DOHH2 (cell line): ENCODE data around the gene CD59.

Source experiments
- H3F3A ChIP-seq: fragments of 200-600 bp; sonication (generic), shearing (Covaris generic); 2 replicates; pipeline ENCODE4 v1.6.0; 2016; ENCODE audit warnings: antibody characterized with exemption, mild to moderate bottlenecking; ENCODE audit not compliant: control insufficient read depth, insufficient read depth
- H3K27ac ChIP-seq: fragments of 200-600 bp; sonication (generic); 2 replicates; pipeline ENCODE4 v1.5.1; 2014; ENCODE audit warnings: low read depth, mild to moderate bottlenecking, low read length, moderate library complexity
- H3K27me3 ChIP-seq: fragments of 200-600 bp; sonication (generic); 2 replicates; pipeline ENCODE4 v1.6.1; 2014; ENCODE audit warnings: mild to moderate bottlenecking, low read length, mixed read lengths; ENCODE audit not compliant: control insufficient read depth
- H3K36me3 ChIP-seq: fragments of 200-600 bp; sonication (generic); 2 replicates; pipeline ENCODE4 v1.6.1; 2014; ENCODE audit warnings: mild to moderate bottlenecking, low read length, moderate library complexity, mixed read lengths; ENCODE audit not compliant: control insufficient read depth
- H3K4me1 ChIP-seq: fragments of 200-600 bp; sonication (generic); 2 replicates; pipeline ENCODE4 v1.6.1; 2014; ENCODE audit warnings: mild to moderate bottlenecking, low read length, mixed read lengths; ENCODE audit not compliant: control insufficient read depth
- H3K4me2 ChIP-seq: fragments of 200-600 bp; sonication (generic); 2 replicates; pipeline ENCODE4 v1.6.0; 2014; ENCODE audit warnings: mild to moderate bottlenecking, low read length, moderate library complexity
- H3K4me3 ChIP-seq: fragments of 200-600 bp; sonication (generic); 2 replicates; pipeline ENCODE4 v1.5.1; 2014; ENCODE audit warnings: mild to moderate bottlenecking, low read length, mixed read lengths
- H3K79me2 ChIP-seq: fragments of 200-600 bp; sonication (generic); 2 replicates; pipeline ENCODE4 v1.6.1; 2014; ENCODE audit warnings: mild to moderate bottlenecking, low read length, mixed read lengths; ENCODE audit not compliant: control insufficient read depth
- H3K9me2 ChIP-seq: fragments of 200-600 bp; sonication (generic); replicated peaks from 2 replicates; pipeline ENCODE4 v1.6.1; 2014; ENCODE audit warnings: mild to moderate bottlenecking, low read length, mixed read lengths; ENCODE audit not compliant: control insufficient read depth
- H3K9me3 ChIP-seq: fragments of 200-600 bp; sonication (generic); 2 replicates; pipeline ENCODE4 v1.6.1; 2014; ENCODE audit warnings: antibody characterized with exemption, low read length, mixed read lengths; ENCODE audit not compliant: control insufficient read depth, insufficient read depth
- H4K20me1 ChIP-seq: fragments of 200-600 bp; sonication (generic); 2 replicates; pipeline ENCODE4 v1.6.0; 2014; ENCODE audit warnings: low read depth, mild to moderate bottlenecking, antibody characterized with exemption, low read length, moderate library complexity; ENCODE audit not compliant: control insufficient read depth, insufficient read depth
- CTCF ChIP-seq: fragments of 200-600 bp; sonication (generic); IDR thresholded peaks from one replicate; pipeline ENCODE4 v1.5.1; 2014; ENCODE audit warnings: antibody characterized with exemption, mild to moderate bottlenecking, low read depth, low read length; ENCODE audit not compliant: poor library complexity, severe bottlenecking
- EZH2phosphoT487 ChIP-seq: fragments of 200-600 bp; sonication (generic); IDR thresholded peaks from 2 replicates; pipeline ENCODE4 v1.6.1; 2017; ENCODE audit warnings: borderline replicate concordance, mild to moderate bottlenecking, antibody characterized with exemption, low read length, moderate library complexity, mixed read lengths

The CD59 gene

DNA sequence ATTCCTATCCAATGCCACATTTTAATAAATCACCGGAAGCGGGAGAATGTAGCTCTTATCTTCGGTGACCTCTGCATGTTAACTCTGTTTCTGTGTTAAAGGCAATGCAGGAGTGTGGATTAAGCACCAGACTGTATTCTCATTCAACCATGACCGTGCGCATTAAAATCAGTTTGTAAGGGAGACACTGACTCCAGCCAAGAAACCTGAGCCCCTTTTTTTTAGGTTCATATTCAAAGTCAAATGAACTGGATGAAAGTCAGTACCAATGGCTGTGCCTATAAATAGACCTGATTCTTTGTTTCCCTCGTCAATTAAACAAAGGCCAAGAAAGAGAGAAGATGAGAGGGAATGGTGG, 67.8 kb downstream of the CD59 start:
- Histone ChIP-seq H3F3A (no peaks in the 10 kb centered on the region), H3K79me2 (no peaks in the 10 kb centered on the region), H3K9me2 (no peaks in the 10 kb centered on the region), H3K27me3 (no peaks in the 10 kb centered on the region), H3K9me3 (no peaks in the 10 kb centered on the region), H3K27ac (no peak overlapping the region), H3K4me2 (no peak overlapping the region), H4K20me1 (no peaks in the 10 kb centered on the region), H3K4me3 (no peak overlapping the region), H3K36me3 (peaks cover 17% of the 10 kb centered on the region), H3K4me1 (no peaks in the 10 kb centered on the region)
- TF ChIP-seq EZH2phosphoT487: no peak
- no peak for TF ChIP-seq CTCF

DNA sequence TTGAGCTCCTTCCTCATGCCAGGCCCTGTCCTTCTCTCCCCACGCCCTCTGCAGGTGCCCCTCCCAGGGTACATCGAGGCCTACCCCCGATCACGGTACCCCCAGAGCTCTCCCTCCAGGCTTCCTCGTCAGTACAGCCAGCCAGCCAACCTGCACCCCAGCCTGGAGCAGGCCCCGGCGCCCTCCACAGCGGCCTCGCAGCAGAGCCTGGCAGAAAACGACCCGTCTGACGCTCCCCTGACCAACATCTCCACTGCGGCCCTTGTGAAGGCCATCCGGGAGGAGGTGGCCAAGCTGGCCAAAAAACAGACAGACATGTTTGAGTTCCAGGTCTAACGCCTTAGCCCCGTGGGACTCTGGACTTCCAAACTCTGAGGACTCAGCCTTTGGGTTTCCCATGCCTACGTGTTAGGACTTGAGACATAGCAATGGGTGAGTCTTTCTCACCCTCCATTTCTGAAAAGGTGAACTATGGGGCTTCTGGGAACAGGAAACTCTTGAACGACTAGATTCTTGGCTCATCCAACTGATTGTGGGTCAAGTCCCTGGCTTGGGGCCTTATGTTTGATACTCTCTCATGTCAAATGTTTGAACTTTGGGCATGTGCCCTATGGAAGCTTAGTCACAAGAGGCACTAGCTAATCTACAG, 68.3 kb downstream of the CD59 start:
- Histone ChIP-seq H3K9me2 (no peaks in the 10 kb centered on the region), H3K79me2 (no peaks in the 10 kb centered on the region), H3K27ac (no peak overlapping the region), H3K36me3 (peaks cover 19% of the 10 kb centered on the region), H3K4me1 (no peaks in the 10 kb centered on the region), H3F3A (no peaks in the 10 kb centered on the region), H3K27me3 (no peaks in the 10 kb centered on the region), H3K4me2 (no peak overlapping the region), H3K9me3 (no peaks in the 10 kb centered on the region), H3K4me3 (no peak overlapping the region), H4K20me1 (no peaks in the 10 kb centered on the region)
- TF ChIP-seq EZH2phosphoT487: no peak

DNA sequence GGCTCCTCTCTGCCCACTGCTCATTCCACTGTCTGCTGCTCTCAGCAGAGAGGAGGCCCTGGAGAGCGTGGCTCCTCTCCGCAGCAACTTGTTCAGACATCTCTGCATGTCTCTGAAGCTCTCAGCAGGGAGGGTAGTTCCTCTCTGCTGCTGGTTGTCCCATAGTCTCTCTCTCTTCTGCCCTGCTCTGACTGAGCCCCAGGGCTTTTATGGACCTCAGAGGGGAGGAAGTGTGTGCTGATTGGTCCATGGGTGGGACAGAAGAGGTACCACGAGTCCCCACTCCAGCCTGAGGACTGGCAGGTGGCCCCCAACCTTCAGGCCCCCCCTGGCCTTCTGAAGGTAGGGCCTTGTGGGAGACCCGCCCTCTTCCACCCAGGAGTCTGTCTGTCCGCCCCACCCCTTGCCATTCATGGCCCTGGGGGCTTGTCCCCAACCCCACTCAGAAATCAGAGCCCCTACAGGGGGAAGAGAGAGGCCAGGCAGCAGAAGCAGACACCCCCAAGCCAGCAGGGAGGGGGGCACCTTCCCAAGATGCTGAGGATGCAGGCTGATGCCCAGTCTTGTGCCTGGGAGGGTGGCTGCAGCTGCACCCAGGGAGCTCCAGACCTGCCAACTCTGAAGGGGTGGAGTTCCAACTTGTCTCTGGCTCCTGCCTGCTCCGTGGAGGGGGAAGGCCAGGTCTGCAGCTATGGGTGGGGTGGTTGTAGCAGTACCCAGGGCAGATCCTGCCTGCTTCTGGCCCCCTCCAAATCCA, 70.7 kb downstream of the CD59 start:
- no peaks in the 10 kb centered on the region for H3K79me2 ChIP-seq

More for the DNA sequence above, 70.7 kb downstream of the CD59 start:
- no peaks in the 10 kb centered on the region for H3K4me1 ChIP-seq
- H3F3A ChIP-seq: no peaks in the 10 kb centered on the region
- no peak overlapping the region for H3K4me2 ChIP-seq
- H3K9me2 ChIP-seq: no peaks in the 10 kb centered on the region
- H3K27ac ChIP-seq: no peak overlapping the region
- H3K4me3 ChIP-seq: no peak overlapping the region
- no peaks in the 10 kb centered on the region for H3K9me3 ChIP-seq
- peaks cover 19% of the 10 kb centered on the region for H3K36me3 ChIP-seq
- H3K27me3 ChIP-seq: no peaks in the 10 kb centered on the region
- TF ChIP-seq EZH2phosphoT487 (no peak), CTCF (no peak)
- no peaks in the 10 kb centered on the region for H4K20me1 ChIP-seq
